GM06990 (cell line): Measurements from ENCODE around the gene CAPN13.

Experiments
- DNase-seq: peaks from one replicate; pipeline ENCODE4 v3.0.0-alpha.2; 2011; ENCODE audit not compliant: insufficient read length; ENCODE audit errors: extremely low read depth
- H3K27me3 ChIP-seq: replicated peaks from 2 replicates; pipeline ENCODE4 v1.6.0; 2011; ENCODE audit warnings: low read length; ENCODE audit not compliant: control insufficient read depth, insufficient read depth
- H3K36me3 ChIP-seq: 2 replicates; pipeline ENCODE4 v1.5.1; 2011; ENCODE audit warnings: low read length; ENCODE audit not compliant: control insufficient read depth, insufficient read depth
- H3K4me3 ChIP-seq: replicated peaks from 2 replicates; pipeline ENCODE4 v1.5.1; 2011; ENCODE audit warnings: low read depth, mild to moderate bottlenecking, control low read depth, low read length
- TF ChIP-seq, protein P1 (sequence below): IDR thresholded peaks from 2 replicates; pipeline ENCODE4 v1.5.1; 2011; ENCODE audit warnings: low read length, control low read depth, mild to moderate bottlenecking, inconsistent platforms; ENCODE audit not compliant: insufficient read depth, poor library complexity, severe bottlenecking

Gene CAPN13

GRCh38 chr2:30778611-30779010 is 28.6 kb downstream of the CAPN13 start:
- no peak for DNase-seq
- Histone ChIP-seq H3K27me3 (no peaks in the 10 kb centered on the region; the same call in 1 of the 2 replicates), H3K4me3 (no peak overlapping the region), H3K36me3 (no peaks in the 10 kb centered on the region)
- TF ChIP-seq, protein P1, sequence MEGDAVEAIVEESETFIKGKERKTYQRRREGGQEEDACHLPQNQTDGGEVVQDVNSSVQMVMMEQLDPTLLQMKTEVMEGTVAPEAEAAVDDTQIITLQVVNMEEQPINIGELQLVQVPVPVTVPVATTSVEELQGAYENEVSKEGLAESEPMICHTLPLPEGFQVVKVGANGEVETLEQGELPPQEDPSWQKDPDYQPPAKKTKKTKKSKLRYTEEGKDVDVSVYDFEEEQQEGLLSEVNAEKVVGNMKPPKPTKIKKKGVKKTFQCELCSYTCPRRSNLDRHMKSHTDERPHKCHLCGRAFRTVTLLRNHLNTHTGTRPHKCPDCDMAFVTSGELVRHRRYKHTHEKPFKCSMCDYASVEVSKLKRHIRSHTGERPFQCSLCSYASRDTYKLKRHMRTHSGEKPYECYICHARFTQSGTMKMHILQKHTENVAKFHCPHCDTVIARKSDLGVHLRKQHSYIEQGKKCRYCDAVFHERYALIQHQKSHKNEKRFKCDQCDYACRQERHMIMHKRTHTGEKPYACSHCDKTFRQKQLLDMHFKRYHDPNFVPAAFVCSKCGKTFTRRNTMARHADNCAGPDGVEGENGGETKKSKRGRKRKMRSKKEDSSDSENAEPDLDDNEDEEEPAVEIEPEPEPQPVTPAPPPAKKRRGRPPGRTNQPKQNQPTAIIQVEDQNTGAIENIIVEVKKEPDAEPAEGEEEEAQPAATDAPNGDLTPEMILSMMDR = no peak

GRCh38 chr2:30777661-30778505 is 29.4 kb downstream of the CAPN13 start:
- no peaks in the 10 kb centered on the region; the same call in 1 of the 2 replicates for H3K27me3 ChIP-seq
- TF ChIP-seq, protein P1 = no peak
- no peaks in the 10 kb centered on the region for H3K36me3 ChIP-seq
- DNase-seq = no peak
- no peak overlapping the region for H3K4me3 ChIP-seq

DNA sequence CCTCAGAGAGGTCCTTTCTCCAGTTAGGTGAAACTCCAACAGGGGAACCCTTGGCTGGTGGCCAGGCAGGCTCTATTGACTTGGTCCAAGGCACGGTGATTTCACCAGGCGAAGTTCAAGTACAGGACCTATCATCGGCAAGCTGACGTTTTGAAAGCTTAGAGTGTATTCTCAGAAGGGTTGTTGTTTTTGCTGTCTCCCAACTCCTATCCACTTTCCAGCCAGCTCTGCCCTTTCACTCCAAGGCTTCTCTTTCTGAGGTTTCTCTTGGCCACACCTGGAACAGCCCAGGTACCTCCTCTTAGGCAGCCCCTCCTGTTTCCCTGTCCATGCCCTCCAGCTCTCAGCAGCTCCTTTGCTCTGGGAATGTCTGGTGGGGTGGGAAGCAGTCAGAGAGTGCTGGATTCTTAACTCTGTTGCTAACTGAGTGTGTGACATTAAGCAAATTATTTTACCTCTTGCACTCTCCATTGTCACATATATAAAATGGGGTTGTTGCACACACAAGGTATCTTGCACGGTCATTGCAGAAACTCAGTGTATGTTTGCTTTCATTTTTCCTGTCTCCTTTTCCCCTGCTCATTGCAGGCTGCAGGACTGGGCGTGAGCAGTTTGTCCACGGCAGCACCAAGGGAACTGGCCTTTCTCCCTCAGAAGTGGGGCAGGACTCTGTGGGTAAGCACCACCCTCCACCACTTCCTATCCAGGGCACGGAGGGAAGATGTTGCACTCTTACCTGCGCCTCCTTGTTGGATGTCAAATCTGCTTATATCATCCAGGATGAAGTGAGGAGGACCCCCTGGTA is 30.2 kb downstream of the CAPN13 start:
- Histone ChIP-seq H3K27me3 (no peaks in the 10 kb centered on the region; the same call in none of the 2 replicates), H3K36me3 (no peaks in the 10 kb centered on the region), H3K4me3 (no peak overlapping the region)
- no peak for DNase-seq
- TF ChIP-seq, protein P1 = no peak

DNA sequence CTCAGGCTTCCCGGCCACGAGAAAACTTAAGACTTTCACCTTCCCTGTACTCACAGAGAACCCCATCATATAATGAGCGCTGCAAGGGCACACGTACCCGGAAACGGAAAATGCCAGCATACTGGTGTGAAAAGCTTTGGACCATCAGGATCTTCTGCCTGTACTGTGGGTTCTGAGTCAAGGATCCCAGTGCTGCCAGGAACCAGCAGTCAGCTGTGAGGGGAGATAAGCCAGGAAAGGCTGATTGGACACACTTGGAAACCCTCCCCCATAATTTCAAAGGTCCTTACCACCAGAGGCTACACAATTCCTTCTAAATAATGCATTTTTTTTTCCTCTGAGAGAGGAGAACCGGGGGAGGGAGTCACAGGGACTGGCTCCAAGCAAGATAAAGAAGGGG is 31.4 kb downstream of the CAPN13 start:
- DNase-seq = no peak
- TF ChIP-seq, protein P1 = no peak
- no peaks in the 10 kb centered on the region; the same call in none of the 2 replicates for H3K27me3 ChIP-seq
- no peak overlapping the region for H3K4me3 ChIP-seq
- no peaks in the 10 kb centered on the region for H3K36me3 ChIP-seq

- no peaks in the 10 kb centered on the region for H3K36me3 ChIP-seq
Measured at GRCh38 chr2:30772021-30772705, 35.1 kb downstream of the CAPN13 start.

More at GRCh38 chr2:30772021-30772705, 35.1 kb downstream of the CAPN13 start:
- no peak for DNase-seq
- TF ChIP-seq, protein P1 = no peak
- Histone ChIP-seq H3K4me3 (no peak overlapping the region), H3K27me3 (no peaks in the 10 kb centered on the region; the same call in none of the 2 replicates)
